Activated T-cell treated with anti-CD3 and anti-CD28 coated beads for 48 hours (primary cell): Measurements from ENCODE around the gene DAB2.
"Not testable (repeated sequence)": the region's sequence is repeated elsewhere in the genome, so short reads cannot be mapped to it uniquely, and the experiment has no call there.

ENCODE experiments used
- DNase-seq: peaks from one replicate; pipeline ENCODE4 v3.0.0-alpha.2; 2020; ENCODE audit warnings: low read depth

DAB2 gene

GRCh38 chr5:39420482-39421145 is 4.2 kb downstream of the DAB2 start:
- DNase-seq, result no peak

DNA sequence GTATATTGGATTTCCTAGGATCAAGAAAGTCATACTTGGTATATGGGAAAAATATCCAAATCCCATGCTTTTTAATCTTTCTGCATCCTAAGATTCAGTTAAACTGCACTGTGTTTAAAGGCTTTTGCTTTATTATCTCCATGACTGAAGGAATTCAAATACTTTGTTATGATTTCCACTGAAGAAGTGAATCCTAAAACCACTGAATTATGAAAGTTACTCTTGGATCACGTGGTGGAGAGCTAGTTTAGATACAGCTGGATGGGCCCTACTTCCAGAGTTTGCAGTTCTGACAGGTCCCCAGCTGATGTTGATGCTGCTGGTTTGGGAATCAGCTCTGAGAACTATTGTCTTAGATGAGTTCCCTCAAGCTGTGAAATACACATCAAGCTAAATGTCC is 5.0 kb downstream of the DAB2 start:
- no peak for DNase-seq

- no peak for DNase-seq
Observed at GRCh38 chr5:39417979-39418378, 6.8 kb downstream of the DAB2 start.

- DNase-seq, result no peak
Observed at GRCh38 chr5:39415201-39415600, 9.6 kb downstream of the DAB2 start.

GRCh38 chr5:39414426-39414825 is 10.4 kb downstream of the DAB2 start:
- no peak for DNase-seq

DNA sequence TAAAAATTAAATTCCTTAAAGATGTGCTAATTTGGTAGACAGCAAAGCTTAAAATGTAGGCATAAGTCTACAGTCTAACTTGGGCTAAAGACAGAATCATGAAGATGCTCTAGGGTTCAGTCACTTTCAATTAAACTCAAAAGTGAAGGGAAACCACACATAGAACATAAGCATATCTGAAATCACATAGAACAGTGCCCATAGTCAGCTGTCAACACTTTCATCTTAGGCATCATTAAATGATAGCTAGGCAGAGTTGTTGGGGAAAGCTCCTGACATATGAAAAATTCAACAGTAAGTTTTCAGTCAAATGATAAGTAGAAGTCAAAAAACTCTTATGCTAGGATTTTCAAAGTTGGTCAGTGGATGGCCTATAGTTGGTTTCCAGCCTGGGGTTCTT is 11.0 kb downstream of the DAB2 start:
- no peak for DNase-seq

DNA sequence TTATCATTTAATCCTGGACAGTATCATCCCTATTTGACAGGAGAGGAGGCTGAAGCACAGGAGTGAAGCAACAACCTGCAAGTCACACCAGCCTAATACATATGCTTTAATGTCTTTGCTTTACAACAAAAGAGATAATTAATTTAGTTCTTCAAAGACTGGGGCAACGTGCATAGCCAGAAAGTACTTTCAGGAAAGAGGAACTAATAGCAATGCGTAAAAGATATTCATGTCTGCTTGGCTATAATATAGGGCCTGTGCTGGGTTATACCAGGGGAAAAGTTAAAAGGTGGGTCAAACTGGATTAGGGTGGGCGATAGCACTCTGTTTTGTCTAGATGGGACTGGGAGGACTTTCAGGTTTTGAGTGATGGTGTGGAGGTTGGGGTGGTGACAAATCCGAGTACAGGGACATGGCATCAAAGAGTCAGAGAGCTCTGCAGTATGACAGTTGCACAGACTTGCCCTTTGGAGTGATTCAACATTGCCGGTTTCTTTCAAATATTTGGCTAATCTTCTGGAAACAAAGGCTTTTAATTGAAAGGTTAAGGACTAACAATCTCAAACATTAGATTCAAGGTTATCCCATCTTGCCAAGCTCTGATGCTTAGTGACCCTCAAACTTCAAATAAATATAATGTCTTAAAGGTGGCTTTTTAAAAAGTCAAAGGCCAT is 11.9 kb downstream of the DAB2 start:
- no peak for DNase-seq

DNA sequence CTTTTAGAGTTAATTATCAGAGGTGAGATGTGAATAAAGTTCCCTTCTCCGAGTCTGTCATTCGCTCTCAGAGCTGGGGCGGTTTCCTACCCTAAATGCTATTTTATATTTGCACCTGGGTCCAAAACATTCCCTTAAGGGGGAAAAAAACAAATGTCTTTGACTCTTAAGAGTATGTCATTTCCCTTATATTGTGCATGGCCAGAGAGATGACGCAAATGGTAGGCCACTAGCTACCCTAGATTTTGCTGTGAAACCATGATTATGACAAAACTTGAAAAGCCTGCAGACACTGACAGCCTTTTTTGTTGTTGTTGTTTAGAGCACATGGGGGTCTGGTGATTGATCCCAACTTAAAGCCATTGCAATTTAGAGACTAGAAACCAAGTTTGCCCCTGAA is 12.8 kb downstream of the DAB2 start:
- DNase-seq, result no peak

DNA sequence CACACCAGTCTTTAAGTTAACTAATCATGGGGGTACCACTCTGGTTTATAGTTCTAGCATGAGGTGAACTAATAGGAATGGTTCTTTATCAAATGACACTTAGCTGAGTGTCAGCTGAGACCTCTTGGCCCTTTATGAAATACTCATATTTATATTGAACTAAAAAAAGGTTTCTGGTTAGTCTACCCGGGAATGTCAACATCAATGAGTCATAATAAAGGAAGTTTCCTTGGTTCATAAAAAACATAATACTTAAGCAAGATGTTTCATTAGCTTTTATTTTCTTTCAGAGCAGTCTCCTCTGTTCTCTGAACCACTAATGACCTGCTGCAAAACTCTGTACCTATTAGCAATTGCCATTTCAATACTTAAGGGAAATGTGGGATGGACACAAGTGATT is 13.7 kb downstream of the DAB2 start:
- no peak for DNase-seq

- no peak for DNase-seq
Observed at GRCh38 chr5:39409033-39409432, 15.7 kb downstream of the DAB2 start.

- no peak for DNase-seq
Observed at GRCh38 chr5:39405083-39405843, 19.5 kb downstream of the DAB2 start.

DNA sequence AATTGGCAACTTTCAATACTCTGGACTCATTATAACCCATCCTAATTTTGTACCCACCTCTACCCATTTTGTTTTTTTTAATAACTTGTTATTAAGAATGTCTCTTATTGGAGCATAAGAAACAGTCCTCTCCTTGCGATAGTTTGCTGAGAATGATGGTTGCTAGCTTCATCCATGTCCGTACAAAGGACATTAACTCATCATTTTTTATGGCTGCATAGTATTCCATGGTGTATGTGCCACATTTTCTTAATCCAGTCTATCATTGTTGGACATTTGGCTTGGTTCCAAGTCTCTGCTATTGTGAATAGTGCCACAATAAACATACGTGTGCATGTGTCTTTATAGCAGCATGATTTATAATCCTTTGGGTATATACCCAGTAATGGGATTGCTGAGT is 21.0 kb downstream of the DAB2 start:
- not testable (repeated sequence) for DNase-seq

GRCh38 chr5:39402140-39402539 is 22.6 kb downstream of the DAB2 start:
- DNase-seq, result not testable (repeated sequence)

GRCh38 chr5:39400713-39401578 is 23.8 kb downstream of the DAB2 start:
- no peak for DNase-seq

DNA sequence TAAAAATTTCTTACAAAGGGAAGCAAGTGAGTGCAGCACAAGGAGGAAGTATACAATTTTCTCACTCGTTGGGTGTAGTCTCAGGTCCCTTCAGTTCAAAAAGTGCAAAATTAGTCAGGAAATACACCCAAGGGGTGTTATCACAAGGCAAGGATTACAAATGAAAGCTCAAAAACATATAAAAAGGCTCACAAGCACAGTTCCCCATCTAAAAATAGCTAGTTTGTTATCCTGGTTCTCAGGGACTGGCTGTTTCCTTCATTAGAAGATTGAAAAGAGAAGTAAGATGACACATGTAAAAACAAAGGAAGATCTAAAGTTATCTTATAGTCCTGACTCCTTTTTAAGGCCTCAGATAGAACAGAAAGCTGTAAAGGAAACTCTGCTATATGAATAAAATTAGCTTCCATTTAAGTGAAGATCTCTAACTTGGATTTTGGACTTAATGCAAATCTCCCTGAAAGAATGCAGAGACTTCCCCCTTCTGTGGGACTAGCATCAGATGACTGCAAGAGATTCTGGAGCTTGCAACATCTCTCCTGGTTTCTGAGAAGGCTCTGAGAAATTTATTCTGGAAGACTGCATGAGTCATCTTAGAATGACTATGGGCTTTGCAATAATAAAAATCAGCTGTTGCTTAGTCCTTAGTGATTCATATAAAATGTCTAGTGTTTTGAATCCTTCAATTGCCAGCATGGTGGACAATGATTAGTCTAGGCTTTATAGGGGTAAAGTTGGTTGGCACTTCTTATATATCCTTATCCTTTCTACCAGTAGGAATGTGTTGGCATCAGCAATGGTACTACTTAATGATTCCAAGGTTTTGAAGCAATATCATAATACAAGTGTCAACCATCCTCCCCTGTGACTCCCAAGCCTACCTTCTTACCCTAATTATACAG is 25.4 kb downstream of the DAB2 start:
- no peak for DNase-seq

DNA sequence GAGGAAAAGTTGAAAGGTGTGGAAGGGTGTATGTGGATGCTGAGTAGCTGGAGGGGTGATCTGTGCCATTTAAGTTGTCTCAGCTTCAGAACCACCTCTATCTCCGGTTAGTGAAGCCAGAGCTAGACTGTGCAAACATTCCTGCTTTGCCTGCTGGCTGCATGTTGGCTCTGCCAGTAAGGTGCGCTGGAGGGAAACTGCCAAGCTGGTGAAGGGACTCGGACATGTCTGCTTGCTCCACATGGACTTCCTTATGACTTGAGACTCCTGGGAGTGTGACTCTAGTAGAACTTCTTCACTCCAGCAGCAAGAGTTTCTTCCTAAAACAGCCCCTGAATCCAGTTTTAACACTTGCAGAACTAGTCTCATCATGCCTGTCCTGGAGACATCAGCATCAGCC is 27.9 kb downstream of the DAB2 start:
- no peak for DNase-seq

- DNase-seq, result no peak
Observed at GRCh38 chr5:39395521-39395920, 29.3 kb downstream of the DAB2 start.

DNA sequence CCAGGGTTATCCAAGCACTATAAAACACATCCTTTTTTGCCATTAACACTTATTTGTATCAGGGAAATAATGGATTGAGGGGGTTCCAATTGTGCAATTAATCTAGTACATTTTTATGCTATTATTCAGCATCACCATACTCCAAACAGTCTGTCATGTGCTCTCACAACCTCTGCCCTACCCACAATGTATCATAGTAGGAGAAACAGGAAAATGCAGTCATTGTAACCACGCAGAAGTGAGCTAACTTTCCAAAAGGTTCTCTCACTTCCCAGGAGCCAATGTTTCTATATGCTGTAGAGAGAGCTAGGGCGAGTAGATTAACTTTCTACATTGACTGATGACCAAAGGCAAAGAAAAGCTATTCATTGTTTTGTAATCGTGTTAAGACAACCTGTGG is 29.8 kb downstream of the DAB2 start:
- no peak for DNase-seq

DNA sequence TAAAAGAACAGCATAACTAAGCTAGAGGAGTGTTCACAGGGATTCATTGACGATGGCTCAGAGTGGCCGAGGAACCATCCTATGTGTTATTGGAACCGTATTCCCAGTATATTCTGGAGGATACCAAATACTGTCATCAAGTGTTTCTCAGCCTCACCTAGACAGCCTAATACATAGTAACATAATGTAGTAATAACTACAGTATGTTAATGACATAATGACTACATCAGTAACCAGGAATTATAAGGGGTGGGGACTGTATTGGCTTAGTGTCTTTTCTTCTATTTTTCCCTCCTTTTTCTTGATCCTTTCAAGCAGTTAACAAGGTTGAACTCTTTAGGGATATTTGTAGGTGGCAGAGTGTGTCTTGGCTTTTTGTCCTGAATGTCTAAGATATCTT is 33.8 kb downstream of the DAB2 start:
- DNase-seq, result no peak

DNA sequence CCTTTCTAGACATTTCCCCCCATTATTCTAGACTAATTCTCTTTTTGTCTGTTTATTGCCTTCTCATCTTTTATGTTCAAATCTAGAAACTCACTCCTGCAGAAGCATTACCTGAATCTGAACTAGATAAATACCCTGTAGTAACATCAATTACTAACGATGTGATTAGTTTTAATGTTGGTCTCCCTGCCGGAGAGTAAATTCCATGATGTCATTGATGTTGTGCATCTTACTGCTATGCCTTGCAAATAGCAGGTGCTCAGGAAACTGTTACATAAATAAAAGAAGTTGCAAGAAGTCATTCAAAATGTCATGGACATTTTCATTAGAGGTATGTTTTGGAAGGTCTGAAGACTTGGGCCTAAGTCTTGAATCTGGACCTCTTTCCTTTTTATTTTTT is 37.5 kb downstream of the DAB2 start:
- no peak for DNase-seq

- DNase-seq, result no peak
Observed at GRCh38 chr5:39384271-39384670, 40.5 kb downstream of the DAB2 start.
